Measurements from ENCODE around the gene PDPK1.
"Not testable (repeated sequence)": the region's sequence is repeated elsewhere in the genome, so short reads cannot be mapped to it uniquely, and the experiment has no call there.

GRCh38 chr16:2621395-2621794, 83.6 kb downstream of the PDPK1 start:
- not testable (repeated sequence) for TF ChIP-seq JUND (IDR thresholded peaks at IDR 0.05); CTCF (IDR thresholded peaks at IDR 0.05; ENCODE audit: low read depth, low read length, missing input control); TAF1 (conservative IDR thresholded peaks at IDR 0.05); RXRA (IDR thresholded peaks at IDR 0.05); REST (IDR thresholded peaks at IDR 0.05); YY1 (IDR thresholded peaks at IDR 0.05); MAX (IDR thresholded peaks at IDR 0.05); FOXA1 (IDR thresholded peaks at IDR 0.05); ZBTB33 (IDR thresholded peaks at IDR 0.05); RAD21 (IDR thresholded peaks at IDR 0.05)
